Activated CD4-positive, CD25-positive, alpha-beta regulatory T cell (primary cell): ENCODE results near the gene SEMA5A.

Experiments used
- DNase-seq, 4 experiments: peaks; one replicate each; lab custom pipeline; 2025; lab: John Stamatoyannopoulos, UW

SEMA5A gene

GRCh38 chr5:9473624-9474023 lies 72.3 kb downstream of the SEMA5A start:
- DNase-seq: no peak

DNA sequence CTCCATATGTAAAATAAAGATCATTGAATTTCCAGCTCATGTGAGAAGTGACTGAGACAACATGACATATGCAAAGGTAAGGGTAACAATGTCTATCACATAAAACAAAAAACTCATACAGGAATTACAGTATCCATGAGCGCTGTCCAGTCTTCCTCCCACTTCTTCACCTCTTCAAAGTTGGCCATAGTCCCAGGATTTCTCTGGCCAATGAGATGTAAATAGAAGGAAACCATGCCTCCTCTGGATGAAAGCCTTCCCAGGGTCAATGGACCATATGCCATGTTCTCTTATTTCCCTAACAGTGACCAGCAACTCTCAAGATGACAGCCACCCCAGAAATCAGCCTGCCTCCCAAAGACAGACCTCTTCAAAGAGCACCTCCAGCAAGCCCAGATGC lies 75.5 kb downstream of the SEMA5A start:
- no peak for DNase-seq

- no peak for DNase-seq
These were observed 77.9 kb downstream of the SEMA5A start for GRCh38 chr5:9468060-9468388.

- DNase-seq: no peak
These were observed 78.4 kb downstream of the SEMA5A start for GRCh38 chr5:9467199-9468059.

DNA sequence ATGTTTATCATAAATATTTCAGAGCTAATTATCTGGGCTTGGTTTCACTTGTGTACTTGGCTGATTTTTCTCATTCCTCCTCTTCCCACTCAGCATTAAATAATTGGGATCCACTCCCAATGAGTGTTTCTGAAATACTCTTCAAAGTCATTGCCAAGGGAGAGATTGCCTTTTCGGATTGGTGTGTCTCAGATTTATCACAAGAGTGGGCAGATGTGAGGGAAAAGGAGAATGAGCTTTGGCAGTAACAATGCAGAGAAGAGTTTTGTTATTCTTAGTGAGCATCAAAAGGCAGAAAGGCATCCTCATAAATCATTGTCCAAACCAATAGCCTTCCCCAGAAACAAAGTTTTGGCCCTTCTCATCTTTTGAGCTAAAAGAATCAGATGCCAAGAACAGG lies 79.2 kb downstream of the SEMA5A start:
- DNase-seq: no peak

DNA sequence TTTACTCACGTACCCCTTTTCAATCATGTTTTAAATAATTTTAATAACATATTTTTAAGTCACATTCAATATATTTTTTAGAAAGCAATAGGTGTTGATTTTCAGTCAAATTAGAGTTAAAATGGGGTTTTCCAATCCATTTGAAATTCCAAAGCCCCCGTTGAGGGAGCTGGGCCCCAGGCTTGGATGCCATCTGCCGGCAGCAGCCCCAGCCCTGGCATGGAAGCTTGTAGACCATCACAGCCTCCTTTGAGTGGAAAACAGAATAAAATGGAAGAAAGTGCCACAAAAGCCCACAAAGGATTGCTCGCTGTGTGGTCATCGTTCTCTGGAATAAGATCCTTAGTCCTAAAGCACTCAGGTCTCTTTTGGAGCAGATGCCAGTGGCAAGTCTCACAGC lies 81.4 kb downstream of the SEMA5A start:
- DNase-seq: no peak

DNA sequence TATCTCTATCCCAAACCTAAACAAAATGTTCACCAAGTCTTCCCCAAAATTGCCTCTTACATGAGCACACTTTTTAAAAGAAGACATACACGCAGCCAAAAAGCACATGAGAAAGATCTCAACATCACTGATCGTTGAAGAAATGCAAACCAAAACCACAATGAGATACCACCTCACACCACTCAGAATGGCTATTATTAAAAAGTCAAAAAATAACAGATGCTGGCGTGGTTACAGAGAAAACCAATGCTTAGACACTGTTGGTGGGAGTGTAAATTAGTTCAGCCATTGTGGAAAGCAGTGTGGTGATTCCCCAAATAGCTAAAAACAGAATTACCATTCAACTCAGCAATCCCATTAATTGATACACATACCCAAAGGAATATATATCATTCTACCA lies 83.8 kb downstream of the SEMA5A start:
- no peak for DNase-seq

- no peak for DNase-seq
These were observed 84.8 kb downstream of the SEMA5A start for GRCh38 chr5:9460885-9461645.

GRCh38 chr5:9456435-9457042 lies 89.3 kb downstream of the SEMA5A start:
- no peak for DNase-seq

- DNase-seq: no peak
These were observed 89.9 kb downstream of the SEMA5A start for GRCh38 chr5:9455826-9456434.

GRCh38 chr5:9454491-9454890 lies 91.4 kb downstream of the SEMA5A start:
- no peak for DNase-seq

DNA sequence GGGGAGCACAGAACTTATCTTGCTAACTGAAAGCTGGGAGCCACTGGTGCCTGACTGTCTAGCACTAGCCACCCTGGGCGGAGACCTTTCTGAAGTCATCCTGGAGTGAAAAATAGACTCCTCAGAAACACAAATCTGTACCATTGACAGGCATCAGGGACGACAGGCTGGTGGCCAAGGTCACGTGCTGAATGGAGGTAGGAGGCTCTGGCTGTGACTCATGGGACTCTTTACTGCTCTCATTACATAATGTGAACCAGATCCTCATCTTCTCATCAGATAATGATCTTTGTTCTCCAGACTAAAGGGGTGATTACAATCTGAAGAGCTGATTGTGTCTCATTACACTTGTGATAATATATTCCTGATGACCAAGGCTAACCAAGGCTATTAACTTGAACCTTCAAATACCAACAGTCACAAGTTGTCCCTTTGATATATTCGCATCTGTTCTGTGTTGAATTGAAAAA lies 91.8 kb downstream of the SEMA5A start:
- DNase-seq: no peak

- DNase-seq: no peak
These were observed 92.3 kb downstream of the SEMA5A start for GRCh38 chr5:9453480-9454011.

DNA sequence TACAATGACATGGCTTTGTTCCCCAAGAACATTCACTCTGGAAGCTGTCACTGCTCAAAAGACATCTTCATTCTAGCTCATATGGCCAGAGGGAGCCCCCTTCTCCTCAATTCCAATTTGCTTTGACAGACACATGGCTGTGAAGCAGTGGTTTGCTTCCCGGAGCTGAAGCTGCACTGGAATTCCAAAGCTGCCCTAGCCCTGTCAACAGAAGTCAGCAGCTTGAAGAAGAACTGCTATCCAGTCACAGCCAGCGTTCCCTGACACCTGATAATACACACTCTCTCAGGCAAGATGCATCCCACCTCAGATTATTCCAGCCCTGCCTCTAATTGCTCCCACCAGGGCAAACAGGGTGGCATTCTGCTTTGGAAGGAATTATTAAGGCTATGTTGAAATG lies 93.7 kb downstream of the SEMA5A start:
- no peak for DNase-seq

GRCh38 chr5:9451037-9451436 lies 94.8 kb downstream of the SEMA5A start:
- no peak for DNase-seq

GRCh38 chr5:9447691-9448090 lies 98.2 kb downstream of the SEMA5A start:
- DNase-seq: no peak

DNA sequence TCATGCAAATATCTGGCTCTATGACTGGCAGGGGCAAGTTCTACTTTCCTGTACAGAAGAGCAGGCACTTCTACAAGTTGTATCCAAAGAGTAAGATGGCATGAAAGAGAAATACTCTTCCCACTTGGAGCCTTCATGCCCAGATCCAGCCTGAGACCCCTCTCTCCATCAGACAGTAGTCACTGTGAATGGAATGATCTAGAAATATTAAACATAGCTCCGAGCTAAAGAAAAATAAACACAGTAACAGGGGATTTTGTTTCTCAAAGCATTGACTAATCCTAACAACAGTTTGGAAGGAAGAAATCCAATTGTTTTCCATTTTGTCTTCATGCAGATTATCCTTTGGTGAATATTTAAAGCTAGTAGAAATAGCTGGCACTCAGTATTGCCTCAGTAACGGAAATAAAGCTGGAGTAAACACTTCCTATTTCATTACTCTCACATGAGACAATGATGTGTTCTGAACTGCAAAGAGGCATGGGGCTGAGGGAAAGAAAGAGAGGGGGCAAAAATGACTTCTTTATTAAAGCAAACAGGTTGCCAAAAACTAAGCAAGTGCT lies 100.0 kb downstream of the SEMA5A start:
- DNase-seq: no peak

- no peak for DNase-seq
These were observed 101.5 kb downstream of the SEMA5A start for GRCh38 chr5:9444346-9444745.

DNA sequence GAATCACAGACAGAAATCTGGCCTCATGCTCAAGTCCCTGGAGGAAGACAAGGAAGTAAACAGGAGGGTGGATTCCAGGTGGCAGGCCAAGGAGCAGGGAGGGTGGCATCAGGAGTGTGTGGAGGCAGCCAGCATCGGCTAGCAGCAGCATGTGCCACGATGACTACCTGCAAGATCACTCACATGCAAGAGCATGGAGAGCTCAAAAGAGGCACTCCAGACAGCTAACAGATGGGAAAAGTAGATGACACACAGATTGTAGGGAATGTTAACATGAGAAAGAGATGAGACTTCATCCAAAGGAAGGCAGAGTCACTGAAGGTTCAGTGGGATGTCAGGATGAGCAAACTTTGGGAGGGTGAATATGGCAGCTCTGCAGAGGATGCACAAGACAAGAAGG lies 104.3 kb downstream of the SEMA5A start:
- DNase-seq: no peak

DNA sequence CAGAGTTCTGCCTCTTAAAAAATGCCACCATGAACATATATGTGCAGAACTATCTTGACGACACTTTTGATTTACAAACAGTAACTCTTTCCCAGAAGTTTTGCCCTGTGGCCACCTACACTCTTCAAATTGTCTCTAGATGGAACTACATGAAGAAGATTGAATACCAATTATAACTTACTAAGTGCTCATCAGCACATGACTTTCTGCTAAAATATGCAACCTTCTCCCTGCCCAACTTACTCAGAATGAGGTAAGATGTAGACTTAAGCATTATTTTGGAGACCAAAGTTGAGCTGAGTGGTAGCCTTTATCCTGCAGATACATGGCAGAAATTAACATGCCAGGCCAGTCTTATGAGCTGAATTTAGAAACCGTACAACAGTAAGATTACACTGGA lies 105.4 kb downstream of the SEMA5A start:
- DNase-seq: no peak

DNA sequence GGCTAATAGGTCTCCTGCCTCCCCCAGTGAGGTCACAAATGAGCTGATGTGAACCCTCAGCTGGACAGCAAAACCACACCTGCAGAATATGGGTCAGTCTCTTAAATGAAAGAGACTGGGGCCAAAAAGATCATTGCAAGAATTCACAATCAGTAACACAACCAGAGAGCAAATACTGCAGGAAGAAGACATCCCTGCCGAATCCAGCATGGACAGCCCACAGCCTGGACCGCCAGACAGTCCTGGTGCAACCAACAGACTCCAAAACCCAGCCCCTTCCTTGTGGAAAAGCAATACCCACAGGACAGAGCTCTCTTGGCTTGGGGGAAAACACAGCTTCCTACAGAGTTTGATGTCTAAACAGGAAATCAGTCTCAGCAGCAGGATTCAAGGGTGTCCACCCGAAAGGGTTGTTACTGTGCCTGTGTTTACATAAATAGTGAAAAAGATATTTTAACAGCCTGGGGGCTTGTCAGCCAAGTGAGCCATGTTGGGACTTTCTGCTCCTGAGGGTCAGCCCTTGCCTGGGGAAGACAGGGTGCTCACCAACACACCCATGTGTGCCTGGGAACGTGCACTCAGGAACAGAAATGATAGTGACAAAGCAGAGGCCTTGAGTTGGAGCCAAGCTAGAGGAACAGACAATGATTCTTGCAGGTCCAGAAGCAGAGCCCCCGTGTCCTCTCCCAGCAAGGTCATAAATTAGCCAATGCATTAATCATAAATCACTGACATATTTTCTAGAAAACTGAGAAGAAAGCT lies 106.2 kb downstream of the SEMA5A start:
- DNase-seq: no peak
